H1 (cell line): ENCODE data around the gene SUOX. TPM values are rescaled to one million over a fixed set of nuclear protein-coding genes. Genes with fewer than 3 reads are reported as not detected.

Experiments
- ASH2L ChIP-seq: fragments of 200-600, 300-600 bp; sonication (generic); IDR thresholded peaks from one replicate; pipeline ENCODE4 v1.7.1; 2017; ENCODE audit warnings: low read length
- BCL11A ChIP-seq, 2 experiments: IDR thresholded peaks; one replicate each; pipeline ENCODE4 v1.6.1; 2011; ENCODE audit warnings: low read depth in 2 of 2, low read length in 2 of 2, mild to moderate bottlenecking in 2 of 2
- CBX5 ChIP-seq: fragments of 300-800, 300-1000 bp; sonication (generic); IDR thresholded peaks from 2 replicates; pipeline ENCODE4 v1.7.1; 2016; ENCODE audit warnings: antibody characterized with exemption, low read length, low read depth
- GTF2F1 ChIP-seq: IDR thresholded peaks from 2 replicates; pipeline ENCODE4 v1.6.1; 2012; ENCODE audit warnings: low read depth, low read length, improper control_type of control experiment, borderline replicate concordance
- SP4 ChIP-seq: IDR thresholded peaks from 2 replicates; pipeline ENCODE4 v1.6.1; 2012; ENCODE audit warnings: low read length, inconsistent platforms
- TAF1 ChIP-seq: IDR thresholded peaks from 2 replicates; pipeline ENCODE4 v1.6.1; 2011; ENCODE audit warnings: mild to moderate bottlenecking, low read depth, low read length
- TBP ChIP-seq: IDR thresholded peaks from 2 replicates; pipeline ENCODE4 v1.6.1; 2011; ENCODE audit warnings: low read depth, low read length, improper control_type of control experiment
- USF2 ChIP-seq: IDR thresholded peaks from 2 replicates; pipeline ENCODE4 v1.6.1; 2011; ENCODE audit warnings: low read length, improper control_type of control experiment
- polyA plus RNA-seq, 7 experiments: library from polyadenylated mRNA; depleted of rRNA in 3 of 7; stranded (reverse) in 5 of 7; unstranded in 2 of 7; fragments of >200 nt in 5 of 7; fragments of 200-250 nt in 2 of 7; gene quantifications; 1 replicate in 5 of 7; 2 replicates in 1 of 7; 4 replicates in 1 of 7; pipeline versions ENCODE4 v1.2.1 to v1.2.3, GENCODE V29; 2011 to 2013; ENCODE audit warnings: missing spikeins in 2 of 7, mixed read lengths in 2 of 7
- total RNA-seq: library from RNA; stranded (reverse); fragmentation: NEBNext Ultra II Directional; extraction: Animal tissue kit (Norgen Biotek cat#: 25700); gene quantifications from 2 replicates; pipeline ENCODE4 v1.2.1, GENCODE V29; 2021
- TF ChIP-seq, protein P1 (sequence below): fragments of 300-600 bp; sonication (generic); IDR thresholded peaks from 2 replicates; pipeline ENCODE4 v1.7.1; 2012; ENCODE audit warnings: low read length, moderate library complexity, mild to moderate bottlenecking, inconsistent platforms; ENCODE audit not compliant: insufficient replicate concordance

Gene SUOX
- total and polyA plus RNA-seq, 2 of the 8 experiments (the other 6 are each of a cell fraction or from before 2014, with no cell fraction given): 22.5 to 31.3 TPM

DNA sequence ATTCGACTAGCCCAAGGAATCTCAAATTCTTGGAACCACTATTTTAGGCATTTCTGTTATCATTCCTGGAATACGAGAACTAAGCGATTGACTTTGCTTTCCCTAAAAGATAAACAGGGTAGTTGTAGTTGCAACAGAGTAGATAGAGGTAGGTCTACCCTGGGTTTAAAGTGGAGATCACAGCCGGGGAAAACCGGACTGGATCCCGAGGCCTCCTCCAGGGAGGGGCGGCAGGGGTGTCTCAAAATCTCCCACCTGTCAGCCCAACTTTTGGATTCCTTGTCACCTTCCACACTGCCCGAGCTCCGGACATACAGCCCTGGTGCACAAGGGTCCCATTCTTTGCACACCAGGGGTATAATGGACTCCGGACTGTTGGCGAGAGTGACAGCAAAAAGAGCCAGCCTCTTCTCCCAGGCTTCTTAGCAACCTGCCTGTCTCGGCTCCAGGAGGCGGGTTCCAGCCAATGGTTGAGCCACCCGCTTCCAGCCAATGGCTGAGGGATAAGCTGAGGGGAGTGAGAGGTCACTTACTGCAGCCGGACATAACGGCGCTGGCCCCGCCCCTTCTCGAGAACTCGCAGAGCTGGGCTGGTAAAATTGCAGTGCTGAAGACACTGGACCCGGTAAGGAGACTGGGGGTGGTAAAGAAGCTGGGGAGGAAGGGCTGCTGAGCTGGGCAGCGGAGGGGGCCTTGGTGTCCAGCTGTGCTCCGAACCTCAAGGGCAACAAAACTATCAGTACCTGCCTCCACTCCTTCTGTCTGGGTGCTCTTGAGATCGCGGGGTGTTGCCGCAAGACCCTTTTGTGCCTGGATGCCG is at the start of gene SUOX (continued):
- TF ChIP-seq USF2: no peak
- no peak for TF ChIP-seq ASH2L
- TF ChIP-seq TAF1: peak; percentile 65; the same call in 1 of the 2 replicates
- TF ChIP-seq TBP: peak; percentile 48; the same call in 1 of the 2 replicates
- no peak for TF ChIP-seq SP4
- no peak for TF ChIP-seq GTF2F1
- TF ChIP-seq BCL11A (IDR thresholded peaks at IDR 0.05; ENCODE audit: low read depth in 2 of 2, low read length in 2 of 2): no peak
- no peak for TF ChIP-seq CBX5
- TF ChIP-seq, protein P1, sequence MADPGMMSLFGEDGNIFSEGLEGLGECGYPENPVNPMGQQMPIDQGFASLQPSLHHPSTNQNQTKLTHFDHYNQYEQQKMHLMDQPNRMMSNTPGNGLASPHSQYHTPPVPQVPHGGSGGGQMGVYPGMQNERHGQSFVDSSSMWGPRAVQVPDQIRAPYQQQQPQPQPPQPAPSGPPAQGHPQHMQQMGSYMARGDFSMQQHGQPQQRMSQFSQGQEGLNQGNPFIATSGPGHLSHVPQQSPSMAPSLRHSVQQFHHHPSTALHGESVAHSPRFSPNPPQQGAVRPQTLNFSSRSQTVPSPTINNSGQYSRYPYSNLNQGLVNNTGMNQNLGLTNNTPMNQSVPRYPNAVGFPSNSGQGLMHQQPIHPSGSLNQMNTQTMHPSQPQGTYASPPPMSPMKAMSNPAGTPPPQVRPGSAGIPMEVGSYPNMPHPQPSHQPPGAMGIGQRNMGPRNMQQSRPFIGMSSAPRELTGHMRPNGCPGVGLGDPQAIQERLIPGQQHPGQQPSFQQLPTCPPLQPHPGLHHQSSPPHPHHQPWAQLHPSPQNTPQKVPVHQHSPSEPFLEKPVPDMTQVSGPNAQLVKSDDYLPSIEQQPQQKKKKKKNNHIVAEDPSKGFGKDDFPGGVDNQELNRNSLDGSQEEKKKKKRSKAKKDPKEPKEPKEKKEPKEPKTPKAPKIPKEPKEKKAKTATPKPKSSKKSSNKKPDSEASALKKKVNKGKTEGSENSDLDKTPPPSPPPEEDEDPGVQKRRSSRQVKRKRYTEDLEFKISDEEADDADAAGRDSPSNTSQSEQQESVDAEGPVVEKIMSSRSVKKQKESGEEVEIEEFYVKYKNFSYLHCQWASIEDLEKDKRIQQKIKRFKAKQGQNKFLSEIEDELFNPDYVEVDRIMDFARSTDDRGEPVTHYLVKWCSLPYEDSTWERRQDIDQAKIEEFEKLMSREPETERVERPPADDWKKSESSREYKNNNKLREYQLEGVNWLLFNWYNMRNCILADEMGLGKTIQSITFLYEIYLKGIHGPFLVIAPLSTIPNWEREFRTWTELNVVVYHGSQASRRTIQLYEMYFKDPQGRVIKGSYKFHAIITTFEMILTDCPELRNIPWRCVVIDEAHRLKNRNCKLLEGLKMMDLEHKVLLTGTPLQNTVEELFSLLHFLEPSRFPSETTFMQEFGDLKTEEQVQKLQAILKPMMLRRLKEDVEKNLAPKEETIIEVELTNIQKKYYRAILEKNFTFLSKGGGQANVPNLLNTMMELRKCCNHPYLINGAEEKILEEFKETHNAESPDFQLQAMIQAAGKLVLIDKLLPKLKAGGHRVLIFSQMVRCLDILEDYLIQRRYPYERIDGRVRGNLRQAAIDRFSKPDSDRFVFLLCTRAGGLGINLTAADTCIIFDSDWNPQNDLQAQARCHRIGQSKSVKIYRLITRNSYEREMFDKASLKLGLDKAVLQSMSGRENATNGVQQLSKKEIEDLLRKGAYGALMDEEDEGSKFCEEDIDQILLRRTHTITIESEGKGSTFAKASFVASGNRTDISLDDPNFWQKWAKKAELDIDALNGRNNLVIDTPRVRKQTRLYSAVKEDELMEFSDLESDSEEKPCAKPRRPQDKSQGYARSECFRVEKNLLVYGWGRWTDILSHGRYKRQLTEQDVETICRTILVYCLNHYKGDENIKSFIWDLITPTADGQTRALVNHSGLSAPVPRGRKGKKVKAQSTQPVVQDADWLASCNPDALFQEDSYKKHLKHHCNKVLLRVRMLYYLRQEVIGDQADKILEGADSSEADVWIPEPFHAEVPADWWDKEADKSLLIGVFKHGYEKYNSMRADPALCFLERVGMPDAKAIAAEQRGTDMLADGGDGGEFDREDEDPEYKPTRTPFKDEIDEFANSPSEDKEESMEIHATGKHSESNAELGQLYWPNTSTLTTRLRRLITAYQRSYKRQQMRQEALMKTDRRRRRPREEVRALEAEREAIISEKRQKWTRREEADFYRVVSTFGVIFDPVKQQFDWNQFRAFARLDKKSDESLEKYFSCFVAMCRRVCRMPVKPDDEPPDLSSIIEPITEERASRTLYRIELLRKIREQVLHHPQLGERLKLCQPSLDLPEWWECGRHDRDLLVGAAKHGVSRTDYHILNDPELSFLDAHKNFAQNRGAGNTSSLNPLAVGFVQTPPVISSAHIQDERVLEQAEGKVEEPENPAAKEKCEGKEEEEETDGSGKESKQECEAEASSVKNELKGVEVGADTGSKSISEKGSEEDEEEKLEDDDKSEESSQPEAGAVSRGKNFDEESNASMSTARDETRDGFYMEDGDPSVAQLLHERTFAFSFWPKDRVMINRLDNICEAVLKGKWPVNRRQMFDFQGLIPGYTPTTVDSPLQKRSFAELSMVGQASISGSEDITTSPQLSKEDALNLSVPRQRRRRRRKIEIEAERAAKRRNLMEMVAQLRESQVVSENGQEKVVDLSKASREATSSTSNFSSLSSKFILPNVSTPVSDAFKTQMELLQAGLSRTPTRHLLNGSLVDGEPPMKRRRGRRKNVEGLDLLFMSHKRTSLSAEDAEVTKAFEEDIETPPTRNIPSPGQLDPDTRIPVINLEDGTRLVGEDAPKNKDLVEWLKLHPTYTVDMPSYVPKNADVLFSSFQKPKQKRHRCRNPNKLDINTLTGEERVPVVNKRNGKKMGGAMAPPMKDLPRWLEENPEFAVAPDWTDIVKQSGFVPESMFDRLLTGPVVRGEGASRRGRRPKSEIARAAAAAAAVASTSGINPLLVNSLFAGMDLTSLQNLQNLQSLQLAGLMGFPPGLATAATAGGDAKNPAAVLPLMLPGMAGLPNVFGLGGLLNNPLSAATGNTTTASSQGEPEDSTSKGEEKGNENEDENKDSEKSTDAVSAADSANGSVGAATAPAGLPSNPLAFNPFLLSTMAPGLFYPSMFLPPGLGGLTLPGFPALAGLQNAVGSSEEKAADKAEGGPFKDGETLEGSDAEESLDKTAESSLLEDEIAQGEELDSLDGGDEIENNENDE: no peak
